Measurements from ENCODE around the gene LRRC74A.

LRRC74A gene

DNA sequence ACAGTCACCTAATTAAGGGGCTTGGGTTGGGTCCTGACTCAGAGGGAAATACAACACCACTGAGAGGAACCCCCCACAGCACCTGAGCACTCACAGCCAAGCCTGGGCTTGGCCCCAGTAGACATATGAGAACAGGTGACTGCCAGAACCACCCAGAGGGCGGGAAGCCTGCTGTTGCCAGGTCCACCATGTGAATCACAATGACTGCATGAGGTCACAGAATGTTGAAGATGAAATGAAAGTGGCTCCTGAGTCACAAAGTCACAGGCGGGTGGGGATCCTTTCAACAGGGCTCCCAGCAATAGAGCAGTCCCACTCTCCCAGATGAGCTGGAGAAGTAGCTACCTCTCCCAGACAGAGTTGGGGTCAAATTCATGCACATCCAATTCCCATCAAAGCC lies at the start of gene LRRC74A:
LRRC74A (plus strand) TSS at position 287 of the 400 bp plus-strand sequence. CDS start 290 bp downstream, outside the sequence.
- in situ Hi-C loops (cut with MboI; ENCODE audit: low sequenced_read_pairs) = no loop called here

DNA sequence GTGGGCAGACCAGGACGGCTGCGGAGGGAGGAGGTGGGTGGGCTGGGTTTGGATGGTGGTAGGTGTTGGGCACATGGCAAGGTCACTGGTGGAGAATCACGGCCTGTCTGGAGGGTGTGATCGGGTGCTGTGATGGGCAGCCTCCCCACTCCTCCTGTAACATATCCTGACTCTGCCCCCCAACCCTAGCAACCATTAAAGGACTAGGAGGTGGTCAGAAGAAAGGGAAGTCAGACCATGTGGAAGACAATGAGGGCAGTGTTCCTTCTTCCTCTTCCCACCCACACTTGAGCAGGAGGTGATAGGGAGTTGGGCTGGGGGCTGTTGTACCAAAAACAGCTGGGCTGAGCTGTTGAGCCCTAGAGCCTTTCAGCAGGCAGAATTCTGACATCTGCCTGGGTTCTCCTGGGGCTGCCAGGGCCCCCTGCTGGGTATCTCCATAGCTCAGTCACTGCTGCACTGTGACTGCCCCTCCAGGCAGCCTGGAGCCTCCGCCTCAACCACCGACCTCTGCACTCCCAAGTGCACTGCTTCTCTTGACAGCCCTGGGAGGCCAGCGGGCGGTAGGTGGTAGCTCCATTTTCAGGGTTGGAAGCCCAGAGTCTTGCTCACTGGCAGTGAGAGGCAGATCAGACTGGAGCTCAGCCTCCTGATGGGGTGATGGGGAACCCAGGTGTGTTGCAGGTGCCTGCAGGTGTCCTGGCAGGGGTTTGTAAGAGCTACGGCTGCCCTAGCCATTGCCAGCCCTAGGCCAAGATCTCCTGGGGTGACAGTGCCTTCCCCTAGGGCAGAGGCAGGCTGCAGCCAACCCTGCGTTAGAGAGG lies 49.6 kb upstream of the LRRC74A start:
- in situ Hi-C loops (cut with MboI; ENCODE audit: low sequenced_read_pairs) = no loop called here

DNA sequence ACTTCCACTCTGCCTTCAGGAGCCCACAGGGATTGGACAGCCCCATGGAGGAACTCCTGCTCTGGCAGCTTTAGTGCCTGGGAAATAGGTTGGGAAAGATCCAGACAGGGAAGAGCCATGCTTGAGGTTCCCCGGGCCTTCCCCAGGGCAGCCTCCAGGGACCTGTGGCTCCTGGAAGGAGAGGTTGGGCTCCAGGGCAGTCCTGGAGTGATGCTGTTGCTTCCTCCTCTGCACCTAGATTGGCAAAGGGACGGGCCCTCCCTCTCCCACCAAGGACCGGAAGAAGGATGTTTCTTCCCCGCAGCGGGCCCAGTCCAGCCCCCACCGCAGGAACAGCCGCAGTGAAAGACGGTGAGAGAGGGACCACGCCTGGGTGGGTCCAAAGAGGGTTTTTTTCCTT lies 48.5 kb upstream of the LRRC74A start:
- in situ Hi-C loops (cut with MboI; ENCODE audit: low sequenced_read_pairs) = no loop called here

DNA sequence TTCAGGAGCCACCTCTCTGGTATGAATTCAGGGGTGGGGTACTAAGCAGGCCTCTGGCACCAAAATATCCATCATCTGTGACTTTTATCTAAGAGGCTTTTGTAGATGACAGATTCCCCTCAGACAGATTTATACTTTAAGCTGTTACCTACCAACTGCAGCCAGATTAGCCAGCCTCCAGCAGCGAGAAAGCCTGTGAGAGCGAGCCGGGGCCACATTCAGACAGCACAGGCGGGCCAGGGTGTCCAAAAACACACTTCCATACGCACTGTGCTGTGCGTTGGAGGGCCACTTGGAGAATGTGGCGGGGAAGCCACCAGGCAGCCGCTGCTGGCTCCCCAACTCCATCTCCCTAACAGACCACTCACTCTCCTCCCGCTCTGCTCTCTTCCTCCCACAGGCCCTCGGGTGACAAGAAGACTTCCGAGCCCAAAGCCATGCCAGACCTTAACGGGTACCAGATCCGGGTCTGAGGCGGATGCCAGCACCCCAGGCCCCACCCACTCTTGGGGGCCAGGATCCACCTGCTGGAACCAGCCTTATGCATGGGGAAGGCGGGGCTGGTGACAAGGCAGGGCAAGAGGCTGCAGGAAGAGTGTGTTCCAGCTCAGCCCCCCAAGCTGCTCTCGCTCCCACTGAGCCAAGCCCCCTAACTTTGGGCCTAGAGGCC lies 47.5 kb upstream of the LRRC74A start:
- in situ Hi-C loops (cut with MboI; ENCODE audit: low sequenced_read_pairs) = no loop called here

DNA sequence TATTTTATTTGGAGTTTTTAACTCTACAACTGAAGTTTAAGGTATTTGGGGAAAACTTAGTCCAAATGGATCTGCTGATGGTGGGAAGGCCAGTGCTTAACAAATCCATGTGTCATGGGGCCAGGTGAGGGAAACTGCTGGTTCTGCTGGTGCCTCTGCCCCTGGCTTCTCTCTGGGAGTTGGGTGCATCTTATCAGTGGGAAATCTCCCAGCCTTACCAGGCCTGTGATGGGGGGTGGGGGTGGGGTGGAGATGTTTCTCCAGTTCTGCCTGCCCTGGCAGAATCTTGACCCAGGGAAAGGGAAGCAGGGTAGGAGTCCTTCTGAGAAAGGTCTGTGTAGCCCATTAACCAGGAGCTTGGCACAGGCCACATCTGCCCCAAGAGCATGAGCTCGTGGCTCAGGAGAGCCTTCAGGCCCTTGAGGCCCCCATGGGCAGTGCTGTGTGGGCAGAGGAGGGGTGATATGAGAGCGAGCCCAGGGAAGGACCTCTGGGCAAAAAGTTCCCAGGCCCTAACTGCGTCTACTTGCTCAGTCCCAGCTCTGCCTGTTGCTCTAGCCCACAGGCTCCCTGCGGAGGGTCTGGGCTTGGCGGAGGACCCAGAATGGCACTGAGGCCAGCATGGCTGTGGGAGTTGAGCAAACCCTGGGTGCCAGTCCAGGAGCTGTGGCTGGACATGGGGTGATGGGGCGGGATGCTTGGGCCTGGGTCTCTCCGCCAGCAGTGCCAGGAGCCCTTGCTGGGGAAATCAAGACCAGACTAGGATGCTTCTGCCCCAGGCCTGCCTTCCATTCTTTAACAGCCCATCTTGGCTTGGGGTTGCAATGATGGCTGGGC lies 46.8 kb upstream of the LRRC74A start:
- in situ Hi-C loops (cut with MboI; ENCODE audit: low sequenced_read_pairs) = no loop called here

DNA sequence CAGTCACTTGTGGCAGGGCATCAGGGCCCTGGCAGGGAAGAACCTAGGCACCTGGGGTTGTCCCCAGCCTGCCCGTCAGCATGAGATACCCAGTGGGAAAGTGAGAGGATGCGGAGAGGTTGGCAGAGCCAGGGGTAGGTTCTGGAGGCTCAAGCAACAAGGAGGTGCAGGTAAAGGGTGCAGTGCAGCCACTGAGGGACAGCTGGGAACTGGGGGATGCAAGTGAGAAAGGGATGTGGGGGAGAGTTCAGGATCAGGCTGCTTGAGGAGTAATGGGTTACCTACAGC lies 46.2 kb upstream of the LRRC74A start:
- in situ Hi-C loops (cut with MboI; ENCODE audit: low sequenced_read_pairs) = no loop called here

DNA sequence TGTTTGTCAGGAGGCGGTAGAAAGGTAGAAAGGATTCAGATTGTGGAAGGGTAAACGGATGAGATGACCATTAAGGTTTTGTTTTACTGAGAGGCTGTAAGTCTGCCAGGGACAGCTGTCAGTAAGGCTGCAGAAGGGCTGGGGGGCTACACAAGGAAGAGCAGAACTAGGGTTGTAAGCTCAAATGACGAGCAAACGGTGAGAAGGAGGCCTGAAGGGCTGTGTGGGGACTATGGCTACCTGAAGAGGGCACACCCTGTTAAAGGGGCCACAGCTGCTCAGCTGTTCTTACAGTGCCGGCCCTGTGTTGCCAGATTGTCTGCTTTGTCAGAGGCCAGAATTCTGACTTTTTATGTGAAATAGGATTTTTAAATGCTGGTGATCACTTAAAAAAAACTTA lies 45.8 kb upstream of the LRRC74A start:
- in situ Hi-C loops (cut with MboI; ENCODE audit: low sequenced_read_pairs) = no loop called here

DNA sequence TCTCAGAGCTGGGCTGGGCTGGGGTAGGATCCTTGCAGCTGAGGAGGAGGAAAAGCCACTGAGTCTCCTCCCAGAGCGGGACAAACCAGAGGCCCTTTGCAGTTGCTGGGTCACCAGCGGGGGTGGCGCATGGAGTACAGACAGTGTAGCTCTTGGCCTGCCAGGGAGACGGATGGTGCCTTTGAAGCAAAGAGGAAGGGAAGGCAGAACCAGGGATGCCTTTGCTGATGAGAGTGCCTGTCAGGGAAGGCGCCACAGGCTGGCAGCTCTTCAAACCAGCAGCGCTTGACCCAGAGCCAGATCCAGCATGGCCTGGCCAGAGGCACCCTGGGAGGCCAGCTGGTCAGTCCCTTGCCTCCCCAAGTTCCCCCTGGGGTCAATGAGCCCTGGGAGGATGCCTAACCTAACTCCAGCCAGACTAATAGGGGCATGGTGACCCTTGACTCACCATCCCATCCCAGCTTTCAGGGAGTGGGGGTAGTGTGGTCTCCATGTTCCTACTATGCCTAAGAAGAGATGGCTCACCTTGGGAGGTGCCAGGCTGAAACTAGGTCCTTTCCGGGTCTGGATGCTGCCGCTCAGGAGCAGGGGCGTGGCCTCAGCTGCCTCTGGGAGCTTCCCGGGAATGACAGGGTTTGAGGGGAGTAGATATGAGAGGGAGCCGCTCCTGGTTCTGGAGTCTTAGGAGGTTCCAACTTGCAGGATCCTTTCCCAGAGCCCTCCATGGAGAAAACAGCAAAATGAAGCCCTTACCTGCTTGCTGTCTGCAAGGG lies 45.1 kb upstream of the LRRC74A start:
- in situ Hi-C loops (cut with MboI; ENCODE audit: low sequenced_read_pairs) = no loop called here

DNA sequence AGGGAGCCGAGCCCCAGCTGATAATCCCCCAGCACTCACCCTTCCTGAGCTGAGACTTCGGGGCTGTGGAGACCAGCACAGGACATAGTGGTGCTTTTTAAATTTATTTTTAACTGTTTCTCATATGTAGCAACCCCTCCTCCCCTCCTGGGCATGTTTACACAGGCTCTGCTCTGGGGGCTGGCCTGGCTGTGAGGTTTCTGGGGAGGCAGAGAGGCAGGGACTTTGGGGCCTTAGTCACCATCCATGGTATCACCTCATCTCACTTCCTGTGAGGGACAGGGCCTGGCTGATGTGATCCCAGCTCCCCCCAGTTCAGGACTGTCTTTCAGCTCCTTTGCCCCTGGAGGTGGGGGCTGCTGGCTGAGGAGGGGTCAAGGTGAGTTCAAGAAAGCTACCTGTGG lies 44.6 kb upstream of the LRRC74A start:
- in situ Hi-C loops (cut with MboI; ENCODE audit: low sequenced_read_pairs) = no loop called here

DNA sequence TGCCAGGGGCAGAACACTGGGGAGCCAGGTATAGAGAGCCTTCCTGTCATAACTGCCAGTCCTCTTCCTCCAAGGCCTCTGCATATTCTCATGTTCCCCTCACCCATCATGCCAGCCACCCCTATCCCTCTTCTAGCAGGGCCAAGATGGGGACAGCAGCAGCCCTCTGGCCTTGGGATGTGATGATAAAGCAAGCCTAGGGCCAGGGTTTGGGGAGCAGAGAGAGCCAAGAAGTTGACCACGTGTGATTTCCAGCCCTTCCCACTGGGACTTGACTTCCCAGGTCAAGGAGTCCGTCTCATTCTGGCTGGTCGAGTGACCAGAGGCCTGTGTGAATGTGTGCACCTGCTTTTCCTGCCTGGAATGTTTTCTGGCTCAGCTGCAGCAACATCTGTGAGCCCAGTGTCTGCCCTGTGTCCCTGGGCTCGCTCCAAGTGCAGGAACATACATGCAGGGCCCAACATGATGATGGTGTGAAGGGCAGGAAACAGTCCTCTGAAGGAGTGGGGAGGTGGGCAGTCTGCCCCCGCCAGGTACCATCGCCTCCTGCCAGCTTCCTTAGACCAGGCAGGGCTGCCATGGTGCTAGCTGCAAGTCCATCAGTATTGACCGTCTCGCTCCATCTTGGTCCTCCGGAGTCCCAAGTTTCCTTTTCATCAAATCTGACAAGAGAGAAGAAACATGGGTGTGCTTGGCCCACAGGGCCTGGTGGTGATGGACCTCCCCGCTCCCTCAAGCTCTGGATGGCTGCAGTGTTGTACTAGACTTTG lies 43.9 kb upstream of the LRRC74A start:
- in situ Hi-C loops (cut with MboI; ENCODE audit: low sequenced_read_pairs) = no loop called here

DNA sequence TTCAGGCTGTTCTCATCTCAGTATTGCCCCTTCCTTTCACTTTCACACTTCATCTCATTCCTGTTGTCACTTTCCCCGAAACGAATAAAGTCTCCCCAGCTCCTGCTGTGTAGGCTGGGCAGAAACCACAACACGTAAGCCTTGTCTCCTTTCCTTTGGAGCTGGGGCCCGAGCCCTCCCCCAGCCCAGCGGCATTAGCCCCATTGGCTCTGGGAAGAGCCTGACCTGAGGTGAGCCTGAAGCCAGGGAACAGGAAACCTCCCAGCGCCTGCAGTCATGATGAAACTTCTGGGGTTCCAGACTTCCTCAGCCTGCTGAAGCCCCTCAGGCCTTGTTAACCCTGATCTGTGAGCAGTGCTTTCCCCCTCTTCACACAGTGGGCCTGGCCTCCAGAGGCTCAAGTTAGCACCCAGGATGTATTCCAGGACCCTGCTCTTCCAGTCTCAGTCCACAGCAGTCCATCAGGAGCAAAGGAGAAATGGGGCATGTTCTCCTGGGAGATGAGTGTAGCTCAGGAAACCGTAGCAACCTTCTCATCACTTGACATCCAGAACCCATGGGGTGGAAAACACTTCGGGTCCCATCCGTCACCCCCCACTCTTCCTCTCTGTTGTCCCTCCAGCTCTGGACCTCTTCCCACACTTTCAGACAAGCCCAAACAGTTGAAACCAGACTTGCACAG lies 43.2 kb upstream of the LRRC74A start:
- in situ Hi-C loops (cut with MboI; ENCODE audit: low sequenced_read_pairs) = no loop called here

DNA sequence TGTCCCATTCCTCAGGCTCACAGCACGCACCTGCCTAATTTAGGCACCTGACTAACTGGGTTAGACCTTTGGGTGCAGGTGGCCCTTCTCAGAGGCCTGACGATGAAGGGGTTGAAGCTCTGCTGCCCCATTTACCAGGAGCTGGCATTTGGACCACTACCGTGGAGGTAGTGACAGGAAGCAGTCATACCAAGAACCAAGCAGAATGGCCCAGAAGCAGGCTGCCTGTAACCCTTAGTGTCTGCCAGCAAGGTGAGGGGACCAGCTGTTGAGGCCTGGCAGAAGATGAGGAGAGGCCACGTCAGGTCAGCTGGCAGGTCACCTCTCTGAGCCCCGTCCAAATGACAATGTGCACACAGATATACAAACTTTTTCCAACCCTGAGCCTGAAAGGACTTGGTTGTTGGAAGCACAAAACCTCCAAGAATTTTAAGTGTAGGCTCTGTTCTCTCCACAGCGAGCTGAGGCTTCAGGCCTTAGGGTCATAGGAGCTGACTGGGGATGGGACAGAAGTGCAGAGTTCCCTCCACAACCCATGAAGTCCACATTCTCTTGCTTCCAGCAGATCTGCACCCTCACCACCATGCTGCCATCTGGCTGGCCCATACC lies 41.8 kb upstream of the LRRC74A start:
- in situ Hi-C loops (cut with MboI; ENCODE audit: low sequenced_read_pairs) = no loop called here

DNA sequence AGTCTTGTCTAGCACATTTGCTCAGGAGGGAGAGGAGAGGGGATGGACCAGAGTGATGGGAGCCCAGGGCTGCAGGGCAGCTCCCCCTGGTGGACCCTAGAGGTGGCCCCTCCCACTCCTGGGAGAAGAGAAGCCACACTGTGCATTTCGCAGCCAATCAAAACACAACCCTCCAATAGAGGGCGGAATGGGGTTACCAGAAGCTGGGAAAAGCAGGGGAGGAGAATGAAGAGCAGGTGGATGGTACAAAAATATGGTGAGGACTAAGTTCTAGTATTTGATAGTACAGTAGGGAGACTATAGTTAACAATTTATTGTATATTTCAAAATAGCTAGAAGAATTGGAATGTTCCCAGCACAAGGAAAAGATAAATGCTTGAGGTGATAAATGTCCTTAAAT lies 41.3 kb upstream of the LRRC74A start:
- in situ Hi-C loops (cut with MboI; ENCODE audit: low sequenced_read_pairs) = no loop called here

DNA sequence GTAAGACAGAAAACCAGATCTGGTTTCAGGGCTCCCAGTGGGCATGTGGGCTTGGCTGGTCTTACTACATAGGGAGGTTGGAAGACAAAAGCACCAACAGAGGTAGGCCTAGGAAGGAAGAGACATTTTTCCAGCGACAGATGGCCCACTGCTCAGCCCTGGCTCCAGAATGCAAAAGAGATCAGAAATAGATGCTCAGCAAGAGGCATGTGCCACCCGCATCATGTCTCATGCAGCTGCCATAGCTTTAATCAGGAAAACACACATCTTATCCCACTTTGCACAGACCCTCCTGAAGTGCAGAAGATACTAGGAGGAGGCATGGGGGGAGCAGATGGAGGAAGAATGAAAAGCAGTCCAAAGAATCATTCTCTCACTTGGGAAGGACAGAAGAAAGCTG lies 39.6 kb upstream of the LRRC74A start:
- in situ Hi-C loops (cut with MboI; ENCODE audit: low sequenced_read_pairs) = no loop called here

DNA sequence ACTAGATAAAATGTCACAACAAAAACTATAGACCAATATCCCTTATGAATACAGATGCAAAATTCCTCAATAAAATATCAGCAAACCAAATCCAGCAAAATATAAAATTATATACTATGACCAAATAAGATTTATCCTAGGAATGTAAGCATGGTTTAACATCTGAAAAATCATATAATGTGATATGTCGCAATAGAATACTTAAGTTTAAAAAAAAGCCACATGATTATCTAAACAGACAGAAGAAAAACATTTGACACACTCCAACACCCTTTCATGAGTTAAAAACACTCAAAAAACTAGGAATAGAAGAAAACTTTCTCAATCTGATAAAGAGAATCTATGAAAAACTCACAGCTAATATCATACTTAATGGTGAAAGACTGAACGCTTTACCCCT lies 33.8 kb upstream of the LRRC74A start:
- in situ Hi-C loops (cut with MboI; ENCODE audit: low sequenced_read_pairs) = no loop called here

DNA sequence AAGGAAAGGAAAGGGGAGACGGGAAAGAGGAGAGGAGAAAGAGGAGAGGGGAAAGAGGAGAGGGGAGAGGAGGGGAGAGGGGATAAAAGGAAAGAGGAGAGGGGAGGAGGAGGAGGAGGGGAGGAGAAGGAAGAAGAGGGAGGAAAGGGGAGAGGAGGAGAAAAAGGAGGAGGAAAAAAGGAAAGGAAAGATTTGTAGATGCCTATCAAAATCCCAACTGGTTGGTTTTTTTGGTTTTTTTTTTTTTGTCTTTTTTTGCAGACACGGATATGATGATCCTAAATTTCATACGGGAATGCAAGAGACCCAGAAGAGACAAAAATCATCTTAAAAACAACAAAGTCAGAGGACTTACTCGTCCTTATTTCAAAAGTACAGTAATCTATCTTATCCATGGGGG lies 32.9 kb upstream of the LRRC74A start:
- in situ Hi-C loops (cut with MboI; ENCODE audit: low sequenced_read_pairs) = no loop called here

DNA sequence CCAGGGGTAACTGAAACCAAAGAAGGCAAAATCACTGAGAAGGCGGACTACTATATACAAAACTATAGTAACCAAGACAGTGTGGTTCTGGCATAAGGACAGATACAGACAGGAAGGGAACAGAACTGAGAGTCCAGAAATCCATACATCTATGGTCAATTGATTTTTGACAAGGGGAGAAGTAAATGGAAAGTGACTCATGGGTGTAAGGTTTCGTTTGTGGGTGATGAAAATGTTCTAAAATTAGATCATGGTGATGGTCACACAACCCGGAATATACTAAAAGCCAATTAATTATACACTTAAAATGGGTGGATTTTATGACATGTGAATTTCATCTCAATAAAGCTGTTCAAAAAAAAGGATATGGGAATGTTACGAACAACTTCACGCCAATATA lies 32.3 kb upstream of the LRRC74A start:
- in situ Hi-C loops (cut with MboI; ENCODE audit: low sequenced_read_pairs) = no loop called here

DNA sequence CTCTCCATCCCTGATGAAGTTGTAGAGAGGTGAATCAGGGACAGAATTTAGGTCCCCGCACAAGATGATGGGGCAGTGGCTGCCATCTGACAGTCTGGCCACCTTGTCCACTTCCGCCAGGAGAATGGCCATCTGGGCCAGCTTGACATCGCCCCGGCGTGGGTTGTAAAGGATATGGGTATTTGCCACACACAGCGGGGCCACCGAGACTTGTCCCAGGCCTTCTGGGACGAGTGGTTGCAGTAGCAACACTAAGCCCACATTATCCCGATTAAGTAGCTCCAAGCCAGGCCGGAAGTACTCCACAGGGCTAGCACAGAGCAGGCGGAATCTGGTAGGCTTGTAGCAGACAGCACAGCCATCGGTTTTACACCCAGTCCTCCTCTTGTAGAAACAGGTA lies 19.8 kb upstream of the LRRC74A start:
- in situ Hi-C loops (cut with MboI; ENCODE audit: low sequenced_read_pairs) = no loop called here

DNA sequence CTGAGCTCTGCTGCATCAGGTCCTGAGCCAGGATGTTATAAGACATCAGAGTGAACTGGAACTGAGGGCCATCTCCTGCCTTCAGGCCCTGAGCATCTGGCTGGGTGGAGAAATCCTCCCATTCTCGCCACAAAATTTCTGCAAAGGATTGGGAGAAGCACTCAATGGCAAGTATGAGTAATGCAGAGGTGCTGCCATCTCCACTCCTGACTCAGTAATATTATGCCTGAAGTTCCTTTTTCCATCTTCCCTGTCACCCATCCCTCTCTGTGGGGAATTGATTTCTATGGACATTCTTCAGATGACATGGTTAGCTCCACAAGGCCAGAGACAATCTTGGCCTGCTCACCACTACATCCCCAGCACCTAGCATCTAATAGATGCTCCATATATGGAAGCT lies 18.2 kb upstream of the LRRC74A start:
- in situ Hi-C loops (cut with MboI; ENCODE audit: low sequenced_read_pairs) = no loop called here

Data from HL-60/S4 treated with retinoic acid at 250 ng/mL for 4 days and 3 days (cell line).